ENCODE data around the gene PUSL1. TPM values are rescaled to one million over a fixed set of nuclear protein-coding genes. Genes with fewer than 3 reads are reported as not detected.
A peak's percentile ranks its signal among the peaks of the same experiment; 100 is the strongest.

Gene PUSL1
- total and polyA plus RNA-seq, 2 donors (not counting 3 experiments of a cell fraction or from before 2014, with no cell fraction given) = 18.8 to 27.3 TPM

- Histone ChIP-seq H4K20me1 (replicated peaks; ENCODE audit: control insufficient read depth, extremely low read depth, insufficient read depth, low read length) (no peaks in the 10 kb centered on the region), H3K9me1 (replicated peaks; ENCODE audit: control insufficient read depth, extremely low read depth, insufficient read depth, low read length) (no peaks in the 10 kb centered on the region), H2AFZ (ENCODE audit: low read depth, low read length) (peak overlapping the region; percentile 59), H3K27ac (ENCODE audit: insufficient read depth, low read depth, low read length) (peak overlapping the region; percentile 65), H3K4me1 (ENCODE audit: control insufficient read depth, extremely low read depth, insufficient read depth, low read length) (peaks cover 15% of the 10 kb centered on the region), H3K9me3 (replicated peaks; ENCODE audit: control insufficient read depth, insufficient read depth, low read length) (no peaks in the 10 kb centered on the region), H3K4me3 (replicated peaks in 1 of 3; ENCODE audit: insufficient read depth in 1 of 3, low read depth in 1 of 3, low read length in 3 of 3) (peak overlapping the region; percentile 56 to 94 (median 64)), H3K79me2 (ENCODE audit: control insufficient read depth, insufficient read depth, low read length) (no peaks in the 10 kb centered on the region), H3K36me3 (ENCODE audit: control insufficient read depth in 2 of 2, extremely low read depth in 1 of 2, insufficient read depth in 2 of 2, low read length in 2 of 2) (peaks cover 0 to 29% of the 10 kb centered on the region in 2 experiments), H3K9ac (replicated peaks; ENCODE audit: extremely low read depth, insufficient read depth, low read length) (peak overlapping the region; percentile 73), H3K4me2 (ENCODE audit: insufficient read depth, low read length) (peak overlapping the region; percentile 45), H3K27me3 (ENCODE audit: control insufficient read depth in 2 of 2, insufficient read depth in 2 of 2, low read length in 2 of 2) (no peaks in the 10 kb centered on the region)
- DNase-seq (ENCODE audit: low read depth, low spot score) (no peak), FAIRE-seq (peak; percentile 26)
- CTCF ChIA-PET = interaction anchor here (1.5 kb wide), 1 partner anchor 186 kb away, joined by 9 read pairs; no protein-coding TSS in a partner anchor
- POLR2A ChIA-PET = no interaction called here
- TSS peak; percentile 46 for BruUV-seq (replicated peaks)
- dilution Hi-C loops (cut with MboI; ENCODE audit: extremely low pct_ligation_motif_present, low sequenced_read_pairs) (no loop called here), intact Hi-C loops (cut with micrococcal nuclease) (loop anchor here (1.0 to 5.0 kb wide), 6 partner anchors 16 to 187 kb away; partner anchors contain the start of genes AURKAIP1, CPTP, DVL1 and INTS11)
- no peak for TF ChIP-seq GATA2 (IDR thresholded peaks at IDR 0.05; ENCODE audit: insufficient read depth, insufficient read length, low read depth, low read length)
- TF ChIP-seq JUN (IDR thresholded peaks at IDR 0.05; ENCODE audit: borderline replicate concordance, insufficient read depth, insufficient read length, low read depth) = no peak
- TF ChIP-seq CTCF (IDR thresholded peaks at IDR 0.05; ENCODE audit: extremely low read depth in 1 of 2, insufficient read depth in 1 of 2, low read depth in 1 of 2, low read length in 2 of 2) = no peak
- TF ChIP-seq MAX (IDR thresholded peaks at IDR 0.05; ENCODE audit: insufficient read depth, insufficient read length) = no peak
- no peak for TF ChIP-seq FOS (IDR thresholded peaks at IDR 0.05; ENCODE audit: borderline replicate concordance, insufficient read depth, low read length)
- no peak for TF ChIP-seq POLR2AphosphoS5 (IDR thresholded peaks at IDR 0.05; ENCODE audit: insufficient read depth, low read depth, low read length)
- no peak for TF ChIP-seq MYC (IDR thresholded peaks at IDR 0.05; ENCODE audit: low read depth, low read length)
- no peak for TF ChIP-seq POLR2A (IDR thresholded peaks at IDR 0.05; ENCODE audit: low read depth, low read length)
- no peak for TF ChIP-seq EZH2 (IDR thresholded peaks at IDR 0.05; ENCODE audit: borderline replicate concordance, low read depth, low read length, severe bottlenecking)
Measured at GRCh38 chr1:1308756-1309250, 406 bp downstream of the PUSL1 start.
